IMR-90 (cell line): ENCODE results near the gene SOWAHB. TPM values are rescaled to one million over a fixed set of nuclear protein-coding genes. Genes with fewer than 3 reads are reported as not detected.

ENCODE experiments used
- ATAC-seq: fragments of 200-7000 bp; cut with Tn5 transposase; 2 replicates; pipeline ENCODE4 v1.9.1; 2020; ENCODE audit warnings: low read depth, mild to moderate bottlenecking, moderate library complexity
- BruUV-seq: library from RNA; stranded (reverse); fragments of 400-500 nt; replicated peaks from 2 replicates; lab custom pipeline; 2021; lab: Mats Ljungman, UMichigan
- CTCF ChIA-PET: fragments of 300-600 bp; formaldehyde crosslinking; extraction: SDS; loops from one replicate; lab custom pipeline; 2021; ENCODE audit warnings: antibody characterized with exemption; lab: Yijun Ruan, JAX
- POLR2A ChIA-PET: fragments of 300-600 bp; sonication (Branson Sonifier 250); formaldehyde crosslinking; loops from one replicate; lab custom pipeline; 2022; ENCODE audit warnings: antibody characterized with exemption; ENCODE audit not compliant: unreplicated experiment; lab: Charles Lee
- DNase-seq: peaks from one replicate; pipeline ENCODE4 v3.0.0; 2013
- H2AFZ ChIP-seq: replicated peaks from 2 replicates; pipeline ENCODE3; 2013; ENCODE audit warnings: low read length, mild to moderate bottlenecking; ENCODE audit not compliant: poor library complexity
- H2AK5ac ChIP-seq: 2 replicates; pipeline ENCODE4 v1.6.1; 2013; ENCODE audit warnings: low read depth, low read length, inconsistent platforms
- H2AK9ac ChIP-seq: replicated peaks from 2 replicates; pipeline ENCODE3; 2013; ENCODE audit warnings: mild to moderate bottlenecking, low read depth, low read length, moderate library complexity; ENCODE audit not compliant: poor library complexity
- H2BK120ac ChIP-seq: 2 replicates; pipeline ENCODE4 v1.6.1; 2013; ENCODE audit warnings: low read depth, low read length, inconsistent platforms
- H2BK15ac ChIP-seq: 3 replicates; pipeline ENCODE4 v1.6.1; 2013; ENCODE audit warnings: low read depth, low read length, inconsistent platforms
- H2BK20ac ChIP-seq: 2 replicates; pipeline ENCODE4 v1.6.1; 2013; ENCODE audit warnings: low read depth, mild to moderate bottlenecking, inconsistent platforms, low read length, moderate library complexity
- H2BK5ac ChIP-seq: 2 replicates; pipeline ENCODE4 v1.6.1; 2013; ENCODE audit warnings: mild to moderate bottlenecking, low read depth, low read length, inconsistent platforms; ENCODE audit not compliant: poor library complexity, severe bottlenecking
- H3K14ac ChIP-seq: replicated peaks from 2 replicates; pipeline ENCODE4 v1.6.1; 2013; ENCODE audit warnings: low read depth, low read length, inconsistent platforms
- H3K18ac ChIP-seq: 2 replicates; pipeline ENCODE4 v1.6.1; 2013; ENCODE audit warnings: low read depth, low read length, control low read depth
- H3K23ac ChIP-seq: 2 replicates; pipeline ENCODE4 v1.6.1; 2013; ENCODE audit warnings: low read depth, low read length, inconsistent platforms
- H3K27ac ChIP-seq: 2 replicates; pipeline ENCODE4 v1.5.1; 2013; ENCODE audit warnings: mild to moderate bottlenecking, control low read depth, low read length; ENCODE audit not compliant: insufficient read depth
- H3K27me3 ChIP-seq: 2 replicates; pipeline ENCODE4 v1.6.1; 2013; ENCODE audit warnings: low read length; ENCODE audit not compliant: control insufficient read depth, insufficient read depth
- H3K36me3 ChIP-seq: 2 replicates; pipeline ENCODE4 v1.6.1; 2013; ENCODE audit warnings: low read length, mixed read lengths; ENCODE audit not compliant: control insufficient read depth, insufficient read depth
- H3K4ac ChIP-seq: 2 replicates; pipeline ENCODE4 v1.6.1; 2013; ENCODE audit warnings: low read depth, low read length, inconsistent platforms
- H3K4me1 ChIP-seq: 2 replicates; pipeline ENCODE4 v1.6.1; 2013; ENCODE audit warnings: low read length, mixed read lengths; ENCODE audit not compliant: control insufficient read depth, insufficient read depth
- H3K4me2 ChIP-seq: 2 replicates; pipeline ENCODE4 v1.6.1; 2013; ENCODE audit warnings: low read depth, mild to moderate bottlenecking, control low read depth, low read length, moderate library complexity
- H3K4me3 ChIP-seq: 2 replicates; pipeline ENCODE4 v1.5.1; 2013; ENCODE audit warnings: low read depth, mild to moderate bottlenecking, control low read depth, low read length, moderate library complexity; ENCODE audit not compliant: insufficient read depth
- H3K56ac ChIP-seq: 2 replicates; pipeline ENCODE4 v1.6.1; 2013; ENCODE audit warnings: low read length, inconsistent platforms; ENCODE audit not compliant: insufficient read depth; ENCODE audit errors: extremely low read depth
- H3K79me1 ChIP-seq, 2 experiments: 2 replicates each; pipeline ENCODE4 v1.6.1; 2013; ENCODE audit warnings: low read length in 2 of 2, inconsistent platforms in 1 of 2, low read depth in 1 of 2
- H3K9ac ChIP-seq: 2 replicates; pipeline ENCODE4 v1.6.1; 2013; ENCODE audit warnings: low read depth, low read length, control low read depth
- H3K9me1 ChIP-seq: 2 replicates; pipeline ENCODE4 v1.6.1; 2013; ENCODE audit warnings: low read length, inconsistent platforms; ENCODE audit not compliant: insufficient read depth
- H3K9me3 ChIP-seq: 2 replicates; pipeline ENCODE4 v1.6.1; 2013; ENCODE audit warnings: low read length; ENCODE audit not compliant: control insufficient read depth, insufficient read depth
- H4K20me1 ChIP-seq: 2 replicates; pipeline ENCODE4 v1.6.1; 2013; ENCODE audit warnings: low read length, inconsistent platforms; ENCODE audit not compliant: insufficient read depth
- H4K5ac ChIP-seq: 2 replicates; pipeline ENCODE4 v1.6.1; 2013; ENCODE audit warnings: mild to moderate bottlenecking, low read depth, low read length, control low read depth
- H4K8ac ChIP-seq, 2 experiments: 2 replicates each; pipeline ENCODE4 v1.6.1; 2013; ENCODE audit warnings: low read depth in 2 of 2, low read length in 2 of 2, control low read depth in 1 of 2, inconsistent platforms in 1 of 2
- H4K91ac ChIP-seq: 2 replicates; pipeline ENCODE4 v1.6.1; 2013; ENCODE audit warnings: low read depth, low read length, inconsistent platforms; ENCODE audit not compliant: insufficient read depth
- MAFK ChIP-seq: IDR thresholded peaks from 2 replicates; pipeline ENCODE4 v1.6.1; 2012; ENCODE audit warnings: low read depth, low read length, improper control_type of control experiment
- MXI1 ChIP-seq: IDR thresholded peaks from 2 replicates; pipeline ENCODE4 v1.6.1; 2012; ENCODE audit warnings: low read depth, mild to moderate bottlenecking, low read length, moderate library complexity, borderline replicate concordance
- RAD21 ChIP-seq: IDR thresholded peaks from 2 replicates; pipeline ENCODE4 v1.6.1; 2012; ENCODE audit warnings: low read length, improper control_type of control experiment
- SMC3 ChIP-seq: fragments of 150-350 bp; IDR thresholded peaks from 2 replicates; pipeline ENCODE4 v1.6.1; 2016; ENCODE audit warnings: low read depth, mild to moderate bottlenecking, antibody characterized with exemption, low read length, moderate library complexity
- WGBS, 2 experiments: methylation state at CpG; one replicate each; pipeline versions ENCODE4 v1.1.5 to v1.1.7; 2013; ENCODE audit warnings: missing lambda C conversion rate in 2 of 2; ENCODE audit not compliant: insufficient read length in 1 of 2; ENCODE audit errors: extremely low coverage in 2 of 2; 5-methylcytosine and 5-hydroxymethylcytosine counted together
- dilution Hi-C: fragments of 300-500 bp; cut with HindIII; formaldehyde crosslinking; loops from one replicate; pipeline ENCODE4 v1.14.3; 2018; ENCODE audit warnings: low sequenced_read_pairs; ENCODE audit not compliant: unreplicated experiment
- in situ Hi-C: fragments of 300-500 bp; cut with MboI; formaldehyde crosslinking; loops from 3 replicates; pipeline ENCODE4 v1.14.3; 2019; ENCODE audit warnings: low sequenced_read_pairs, inconsistent platforms, mixed read lengths
- intact Hi-C: fragments of 100-400 bp; cut with micrococcal nuclease; formaldehyde crosslinking; loops from 2 replicates; pipeline ENCODE4 v1.10.0; 2022
- polyA plus RNA-seq, 3 experiments: library from polyadenylated mRNA; depleted of rRNA; stranded (reverse); fragments of >200 nt; gene quantifications; 2 replicates each; pipeline ENCODE4 v1.2.3, GENCODE V29; 2012; ENCODE audit warnings: low replicate concordance in 1 of 3
- total RNA-seq: library from RNA; depleted of rRNA; stranded (reverse); fragments of >200 nt; gene quantifications from 2 replicates; pipeline ENCODE4 v1.2.3, GENCODE V29; 2012
- TF ChIP-seq, protein P1 (sequence below): fragments of 150-350 bp; IDR thresholded peaks from 2 replicates; pipeline ENCODE4 v1.6.1; 2016; ENCODE audit warnings: low read depth, mild to moderate bottlenecking, low read length, moderate library complexity, borderline replicate concordance
- TF ChIP-seq, protein P2 (sequence below): conservative IDR thresholded peaks from 2 replicates; pipeline ENCODE4 v1.5.1; 2012; ENCODE audit warnings: mild to moderate bottlenecking, low read depth, low read length, improper control_type of control experiment

Gene SOWAHB
- total and polyA plus RNA-seq, 2 of the 4 experiments (the other 2 are of a cell fraction), result not detected

GRCh38 chr4:76856243-76857073 is 41.5 kb downstream of the SOWAHB start (continued):
- TF ChIP-seq SMC3, result no peak
- no peak for TF ChIP-seq MAFK

DNA sequence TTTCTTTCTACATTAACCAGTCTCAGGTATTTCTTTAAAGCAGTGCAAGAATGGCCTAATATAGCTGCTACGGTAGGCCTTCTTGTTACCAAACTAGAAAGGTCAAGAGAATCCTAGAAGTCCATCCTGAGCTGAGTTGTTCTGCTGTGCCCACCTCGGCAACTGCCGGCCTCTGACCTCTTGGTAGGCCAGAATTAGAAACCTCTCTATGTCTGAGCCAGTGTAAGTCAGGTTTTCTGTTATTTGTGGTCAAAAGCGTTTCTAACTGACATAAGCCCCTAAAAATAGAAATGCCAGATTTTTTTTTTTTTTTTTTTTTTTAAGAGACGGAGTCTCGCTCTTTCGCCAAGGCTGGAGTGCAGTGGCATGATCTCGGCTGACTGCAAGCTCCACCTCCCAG is 43.1 kb downstream of the SOWAHB start:
- Histone ChIP-seq H3K18ac (no peak overlapping the region), H3K9ac (no peak overlapping the region), H2BK5ac (no peak overlapping the region), H4K8ac (no peak overlapping the region), H2BK20ac (no peak overlapping the region), H3K9me1 (no peaks in the 10 kb centered on the region; the same call in 1 of the 2 replicates), H3K9me3 (no peaks in the 10 kb centered on the region), H3K23ac (no peak overlapping the region), H4K5ac (no peak overlapping the region), H3K56ac (no peak overlapping the region), H3K4me1 (peaks cover 9% of the 10 kb centered on the region), H2AK9ac (no peak overlapping the region), H3K4ac (no peak overlapping the region), H3K4me3 (no peak overlapping the region), H4K91ac (no peak overlapping the region), H2AFZ (no peak overlapping the region), H3K14ac (no peak overlapping the region), H2AK5ac (no peak overlapping the region), H3K27me3 (no peaks in the 10 kb centered on the region), H3K79me1 (no peaks in the 10 kb centered on the region), H3K36me3 (no peaks in the 10 kb centered on the region), H2BK15ac (no peak overlapping the region), H2BK120ac (no peak overlapping the region), H4K20me1 (no peaks in the 10 kb centered on the region), H3K27ac (no peak overlapping the region), H3K4me2 (no peak overlapping the region)
- ATAC-seq (no peak), DNase-seq (no peak)
- ChIA-PET POLR2A (no interaction called here), CTCF (no interaction called here)
- no TSS peak for BruUV-seq
- WGBS, 2 experiments, result 89% methylated on average over 4 of the region's 8 CpGs; no CpG with 5 or more reads in 1 of the 2 experiments
- in situ Hi-C loops, result no loop called here
- dilution Hi-C loops, result no loop called here
- intact Hi-C loops, result loop anchor here (5.0 kb wide), 1 partner anchor 87 kb away; no protein-coding TSS in a partner anchor
- no peak for TF ChIP-seq RAD21
- TF ChIP-seq MXI1, result no peak
- TF ChIP-seq, protein P1, sequence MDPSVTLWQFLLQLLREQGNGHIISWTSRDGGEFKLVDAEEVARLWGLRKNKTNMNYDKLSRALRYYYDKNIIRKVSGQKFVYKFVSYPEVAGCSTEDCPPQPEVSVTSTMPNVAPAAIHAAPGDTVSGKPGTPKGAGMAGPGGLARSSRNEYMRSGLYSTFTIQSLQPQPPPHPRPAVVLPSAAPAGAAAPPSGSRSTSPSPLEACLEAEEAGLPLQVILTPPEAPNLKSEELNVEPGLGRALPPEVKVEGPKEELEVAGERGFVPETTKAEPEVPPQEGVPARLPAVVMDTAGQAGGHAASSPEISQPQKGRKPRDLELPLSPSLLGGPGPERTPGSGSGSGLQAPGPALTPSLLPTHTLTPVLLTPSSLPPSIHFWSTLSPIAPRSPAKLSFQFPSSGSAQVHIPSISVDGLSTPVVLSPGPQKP, result no peak
- no peak for TF ChIP-seq SMC3
- TF ChIP-seq, protein P2, sequence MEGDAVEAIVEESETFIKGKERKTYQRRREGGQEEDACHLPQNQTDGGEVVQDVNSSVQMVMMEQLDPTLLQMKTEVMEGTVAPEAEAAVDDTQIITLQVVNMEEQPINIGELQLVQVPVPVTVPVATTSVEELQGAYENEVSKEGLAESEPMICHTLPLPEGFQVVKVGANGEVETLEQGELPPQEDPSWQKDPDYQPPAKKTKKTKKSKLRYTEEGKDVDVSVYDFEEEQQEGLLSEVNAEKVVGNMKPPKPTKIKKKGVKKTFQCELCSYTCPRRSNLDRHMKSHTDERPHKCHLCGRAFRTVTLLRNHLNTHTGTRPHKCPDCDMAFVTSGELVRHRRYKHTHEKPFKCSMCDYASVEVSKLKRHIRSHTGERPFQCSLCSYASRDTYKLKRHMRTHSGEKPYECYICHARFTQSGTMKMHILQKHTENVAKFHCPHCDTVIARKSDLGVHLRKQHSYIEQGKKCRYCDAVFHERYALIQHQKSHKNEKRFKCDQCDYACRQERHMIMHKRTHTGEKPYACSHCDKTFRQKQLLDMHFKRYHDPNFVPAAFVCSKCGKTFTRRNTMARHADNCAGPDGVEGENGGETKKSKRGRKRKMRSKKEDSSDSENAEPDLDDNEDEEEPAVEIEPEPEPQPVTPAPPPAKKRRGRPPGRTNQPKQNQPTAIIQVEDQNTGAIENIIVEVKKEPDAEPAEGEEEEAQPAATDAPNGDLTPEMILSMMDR, result no peak
